Loucy (cell line): ENCODE data around the gene ITGA11.

Experiments
- CTCF ChIP-seq: fragments of 200-600 bp; sonication (generic); conservative IDR thresholded peaks from 2 replicates; pipeline ENCODE4 v1.5.1; 2014; ENCODE audit warnings: mild to moderate bottlenecking, antibody characterized with exemption, low read length
- EZH2phosphoT487 ChIP-seq: fragments of 200-600 bp; IDR thresholded peaks from 2 replicates; pipeline ENCODE4 v1.6.1; 2018; ENCODE audit warnings: antibody characterized with exemption, mild to moderate bottlenecking, moderate library complexity, borderline replicate concordance

GRCh38 chr15:68374168-68374745 lies 57.7 kb downstream of the ITGA11 start:
- TF ChIP-seq CTCF (no peak), EZH2phosphoT487 (no peak)
